ENCODE measurements around the gene WNT2. TPM values are rescaled to one million over a fixed set of nuclear protein-coding genes. Genes with fewer than 3 reads are reported as not detected.

WNT2 gene
- total and polyA plus RNA-seq, 12 donors: 0.07 to 1.4 (median 0.16) TPM; not detected in 3

DNA sequence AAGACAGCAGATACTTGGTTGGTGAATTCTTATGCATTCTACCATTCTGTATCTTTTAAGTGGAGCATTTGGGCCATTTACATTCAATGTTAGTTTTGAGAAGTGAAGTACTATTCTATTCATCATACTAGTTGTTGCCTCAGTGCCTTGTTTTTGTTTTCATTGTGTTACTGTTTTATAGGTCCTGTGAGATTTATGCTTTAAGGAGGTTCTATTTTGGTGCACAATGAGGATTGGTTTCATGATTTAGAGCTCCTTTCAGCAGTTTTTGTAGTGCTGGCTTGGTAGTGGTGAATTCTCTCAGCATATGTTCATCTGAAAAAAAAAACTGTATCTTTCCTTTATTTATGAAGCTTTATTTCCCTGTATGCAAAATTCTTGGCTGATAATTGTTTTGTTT is 23.3 kb upstream of the WNT2 start:
- Histone ChIP-seq H3K4me1 (no peaks in the 10 kb centered on the region), H3K4me3 (no peak overlapping the region), H3K36me3 (no peaks in the 10 kb centered on the region), H3K27ac (no peak overlapping the region), H3K9me3 (no peaks in the 10 kb centered on the region), H3K27me3 (peaks cover 0 to 34% (median 8%) of the 10 kb centered on the region in 7 donors)
- DNase-seq (no peak), ATAC-seq (no peak)
- intact Hi-C loops (cut with DNase I): no loop called here
- TF ChIP-seq, protein P1, sequence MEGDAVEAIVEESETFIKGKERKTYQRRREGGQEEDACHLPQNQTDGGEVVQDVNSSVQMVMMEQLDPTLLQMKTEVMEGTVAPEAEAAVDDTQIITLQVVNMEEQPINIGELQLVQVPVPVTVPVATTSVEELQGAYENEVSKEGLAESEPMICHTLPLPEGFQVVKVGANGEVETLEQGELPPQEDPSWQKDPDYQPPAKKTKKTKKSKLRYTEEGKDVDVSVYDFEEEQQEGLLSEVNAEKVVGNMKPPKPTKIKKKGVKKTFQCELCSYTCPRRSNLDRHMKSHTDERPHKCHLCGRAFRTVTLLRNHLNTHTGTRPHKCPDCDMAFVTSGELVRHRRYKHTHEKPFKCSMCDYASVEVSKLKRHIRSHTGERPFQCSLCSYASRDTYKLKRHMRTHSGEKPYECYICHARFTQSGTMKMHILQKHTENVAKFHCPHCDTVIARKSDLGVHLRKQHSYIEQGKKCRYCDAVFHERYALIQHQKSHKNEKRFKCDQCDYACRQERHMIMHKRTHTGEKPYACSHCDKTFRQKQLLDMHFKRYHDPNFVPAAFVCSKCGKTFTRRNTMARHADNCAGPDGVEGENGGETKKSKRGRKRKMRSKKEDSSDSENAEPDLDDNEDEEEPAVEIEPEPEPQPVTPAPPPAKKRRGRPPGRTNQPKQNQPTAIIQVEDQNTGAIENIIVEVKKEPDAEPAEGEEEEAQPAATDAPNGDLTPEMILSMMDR (IDR thresholded peaks at IDR 0.05): no peak

DNA sequence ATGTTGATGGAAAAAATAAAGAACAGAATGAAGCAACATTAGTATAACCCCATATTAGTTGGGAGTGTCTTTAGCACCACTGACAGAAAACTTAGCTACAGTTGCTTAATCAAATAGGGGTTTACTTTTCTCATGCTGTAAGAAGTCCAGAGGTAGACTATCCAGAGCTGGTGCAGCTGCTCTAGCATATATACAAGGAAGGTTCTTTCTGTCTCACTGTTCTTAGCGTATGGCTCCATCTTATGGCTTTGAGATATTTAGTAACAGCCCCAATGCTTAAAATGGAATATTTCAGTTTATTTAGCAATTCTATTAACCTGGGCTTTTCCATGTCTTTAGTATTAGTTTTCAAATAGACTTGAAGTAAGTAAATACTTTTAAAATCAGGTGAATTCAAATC is 15.2 kb upstream of the WNT2 start:
- intact Hi-C loops (cut with DNase I): no loop called here
- H3K4me3 ChIP-seq: no peak overlapping the region
- ATAC-seq (no peak), DNase-seq (no peak)
- H3K4me1 ChIP-seq: no peaks in the 10 kb centered on the region
- H3K27ac ChIP-seq: no peak overlapping the region
- H3K9me3 ChIP-seq: no peaks in the 10 kb centered on the region
- H3K36me3 ChIP-seq: no peaks in the 10 kb centered on the region
- 80 to 89% methylated on average over 1 of the region's 1 CpG for WGBS, 2 donors
- TF ChIP-seq, protein P1 (IDR thresholded peaks at IDR 0.05): no peak
- H3K27me3 ChIP-seq: no peaks in the 10 kb centered on the region

DNA sequence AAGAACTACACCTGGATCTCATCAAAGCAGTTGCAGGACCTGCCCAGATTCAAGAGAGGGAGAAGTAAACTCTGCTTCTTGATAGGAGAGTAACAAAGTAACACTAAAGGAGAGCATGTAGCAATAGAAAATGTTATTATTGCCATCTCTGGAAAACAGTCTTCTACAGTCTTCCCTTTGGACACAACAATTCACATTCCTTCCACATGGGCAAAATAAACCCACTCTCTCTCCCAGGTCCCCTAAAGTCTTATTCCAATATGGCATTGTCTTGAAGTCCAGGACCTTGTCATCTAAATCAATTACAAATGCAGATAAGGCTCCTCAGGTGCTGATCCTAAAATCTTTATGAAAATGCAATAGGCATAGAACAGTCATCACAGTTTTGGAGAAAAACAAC is 10.3 kb upstream of the WNT2 start:
- Histone ChIP-seq H3K4me3 (no peak overlapping the region), H3K27me3 (peaks cover 0 to 5% (median 0%) of the 10 kb centered on the region in 7 donors), H3K27ac (no peak overlapping the region), H3K9me3 (peaks cover 0 to 10% (median 0%) of the 10 kb centered on the region in 11 donors), H3K4me1 (no peaks in the 10 kb centered on the region), H3K36me3 (no peaks in the 10 kb centered on the region)
- TF ChIP-seq, protein P1 (IDR thresholded peaks at IDR 0.05): no peak
- intact Hi-C loops (cut with DNase I): no loop called here
- DNase-seq (no peak), ATAC-seq (no peak)

DNA sequence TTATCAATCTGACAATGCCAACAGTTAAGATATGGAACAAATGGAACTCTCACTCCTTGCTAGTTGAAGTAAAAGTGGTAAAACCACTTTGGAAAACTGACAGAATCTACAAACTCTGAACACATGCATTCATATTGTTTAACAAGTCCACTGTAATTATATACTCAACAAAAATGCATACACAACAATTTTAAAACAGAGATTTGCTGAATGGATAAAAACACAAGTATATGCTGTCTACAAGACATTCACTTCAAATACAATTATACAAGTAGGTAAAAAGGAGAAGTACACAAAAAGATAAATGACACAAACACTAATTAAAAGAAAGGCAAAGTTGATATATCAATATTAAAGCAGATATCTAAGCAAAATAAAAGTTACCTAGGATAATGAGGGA is 9.2 kb upstream of the WNT2 start:
- DNase-seq (no peak), ATAC-seq (no peak)
- TF ChIP-seq, protein P1 (IDR thresholded peaks at IDR 0.05): no peak
- Histone ChIP-seq H3K27me3 (peaks cover 0 to 9% (median 0%) of the 10 kb centered on the region in 7 donors), H3K4me3 (no peak overlapping the region), H3K27ac (no peak overlapping the region), H3K4me1 (no peaks in the 10 kb centered on the region), H3K9me3 (peaks cover 0 to 16% (median 0%) of the 10 kb centered on the region in 11 donors), H3K36me3 (no peaks in the 10 kb centered on the region)
- intact Hi-C loops (cut with DNase I): no loop called here

DNA sequence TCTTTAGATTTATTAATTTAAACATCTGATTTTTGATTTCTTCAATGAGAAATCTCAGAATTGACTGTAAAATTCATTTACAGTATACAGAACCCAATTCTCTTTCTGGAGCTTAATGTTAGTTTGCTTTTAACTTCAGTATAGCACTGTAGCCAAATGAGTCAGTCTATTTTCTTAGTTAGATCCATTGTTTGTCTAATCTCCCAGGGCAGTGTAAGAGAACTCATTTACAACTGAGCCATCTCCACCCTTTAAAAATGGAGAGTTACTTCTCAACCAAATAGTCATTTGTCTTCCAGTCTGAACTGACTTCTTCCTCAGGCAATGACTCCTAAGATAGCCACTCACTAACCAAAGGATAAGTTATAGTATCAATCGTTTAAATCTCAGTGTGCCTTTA is 3.0 kb upstream of the WNT2 start:
- TF ChIP-seq, protein P1 (IDR thresholded peaks at IDR 0.05): no peak
- Histone ChIP-seq H3K27ac (no peak overlapping the region), H3K4me3 (no peak overlapping the region), H3K27me3 (peaks cover 0 to 55% (median 44%) of the 10 kb centered on the region in 7 donors), H3K9me3 (peaks cover 0 to 12% (median 0%) of the 10 kb centered on the region in 11 donors), H3K36me3 (no peaks in the 10 kb centered on the region), H3K4me1 (peaks cover 4 to 27% (median 18%) of the 10 kb centered on the region in 9 donors)
- WGBS, 2 donors: 79 to 81% methylated on average over 1 of the region's 1 CpG
- ATAC-seq: no peak
- intact Hi-C loops (cut with DNase I): no loop called here
- DNase-seq: no peak

All from heart right ventricle (tissue), 16 donors.